Endothelial cell of umbilical vein (primary cell): ENCODE results near the gene RPLP1.

ENCODE experiments used
- CTCF ChIP-seq, 2 donors: IDR thresholded peaks; 1 replicate in 1 of 2; 2 replicates in 1 of 2; pipeline ENCODE4 v1.5.1; 2011; ENCODE audit warnings: low read length in 2 of 2, mild to moderate bottlenecking in 2 of 2, moderate library complexity in 2 of 2, control low read depth in 1 of 2, inconsistent platforms in 1 of 2, low read depth in 1 of 2; ENCODE audit not compliant: insufficient read depth in 1 of 2; ENCODE audit errors: extremely low read depth in 1 of 2
- EZH2 ChIP-seq: IDR thresholded peaks from 2 replicates; pipeline ENCODE4 v1.6.1; 2012; ENCODE audit warnings: borderline replicate concordance, low read depth, mild to moderate bottlenecking, moderate library complexity, low read length, inconsistent platforms; ENCODE audit not compliant: severe bottlenecking

GRCh38 chr15:69433831-69434230 lies 18.8 kb upstream of the RPLP1 start:
- TF ChIP-seq CTCF (IDR thresholded peaks at IDR 0.05; ENCODE audit: extremely low read depth in 1 of 2, insufficient read depth in 1 of 2, low read depth in 1 of 2, low read length in 2 of 2) (no peak), EZH2 (no peak)
